Gastrocnemius medialis (tissue), 4 donors: ENCODE measurements around the gene SIM1. TPM values are rescaled to one million over a fixed set of nuclear protein-coding genes. Genes with fewer than 3 reads are reported as not detected.

Experiments
- ATAC-seq, 2 donors: fragments of 150-250 bp; one replicate each; pipeline ENCODE4 v1.9.1; 2016
- DNase-seq, 2 donors: peaks; one replicate each; pipeline ENCODE4 v3.0.0-alpha.2; 2019
- H3K27ac ChIP-seq, 4 donors: fragments of 200-600 bp; sonication (generic); 1 replicate in 1 of 4; 2 replicates in 3 of 4; pipeline ENCODE4 v1.5.1; 2016 to 2018; ENCODE audit warnings: mild to moderate bottlenecking in 2 of 4, moderate library complexity in 1 of 4
- H3K27me3 ChIP-seq, 3 donors: fragments of 200-600 bp; sonication (generic) in 2 of 3; 1 replicate in 1 of 3; 2 replicates in 2 of 3; pipeline versions ENCODE4 v1.5.1 to v1.6.0; 2016 to 2019; ENCODE audit warnings: mild to moderate bottlenecking in 1 of 3, moderate library complexity in 1 of 3
- H3K36me3 ChIP-seq, 2 donors: fragments of 200-600 bp; sonication (generic) in 1 of 2; one replicate each; pipeline ENCODE4 v1.5.1; 2017 to 2018
- H3K4me1 ChIP-seq, 2 donors: fragments of 200-600 bp; sonication (generic) in 1 of 2; one replicate each; pipeline ENCODE4 v1.5.1; 2016 to 2017; ENCODE audit warnings: mild to moderate bottlenecking in 2 of 2
- H3K4me3 ChIP-seq, 4 donors: fragments of 200-600 bp; sonication (generic) in 3 of 4; 1 replicate in 1 of 4; 2 replicates in 3 of 4; pipeline ENCODE4 v1.5.1; 2016 to 2019; ENCODE audit warnings: mild to moderate bottlenecking in 2 of 4
- H3K9me3 ChIP-seq, 3 donors: fragments of 200-600 bp; sonication (generic) in 2 of 3; 1 replicate in 1 of 3; 2 replicates in 2 of 3; pipeline ENCODE4 v1.5.1; 2016 to 2019
- CTCF ChIP-seq, 5 experiments: fragments of 450-650 bp in 3 of 5; fragments of 200-600 bp in 2 of 5; sonication (generic) in 2 of 5; IDR thresholded peaks in 4 of 5; conservative IDR thresholded peaks in 1 of 5; 1 replicate in 4 of 5; 2 replicates in 1 of 5; pipeline ENCODE4 v1.5.1; 2016 to 2019; ENCODE audit warnings: antibody characterized with exemption in 5 of 5, mild to moderate bottlenecking in 3 of 5, moderate library complexity in 3 of 5
- POLR2A ChIP-seq, 2 donors: fragments of 450-650 bp; IDR thresholded peaks; one replicate each; pipeline ENCODE4 v1.6.1; 2017; ENCODE audit warnings: antibody characterized with exemption in 2 of 2, mild to moderate bottlenecking in 2 of 2, moderate library complexity in 2 of 2
- in situ Hi-C, 4 donors: fragments of 200-750 bp; cut with MboI; loops; one replicate each; pipeline versions ENCODE4 v1.15.0 to v1.8.0; 2017; ENCODE audit warnings: low sequenced_read_pairs in 4 of 4
- intact Hi-C: fragments of 100-400 bp; cut with DNase I; formaldehyde crosslinking; loops from one replicate; pipeline ENCODE4 v1.15.1; 2023; ENCODE audit warnings: low total_unique reads
- total RNA-seq, 4 donors: library from RNA; depleted of rRNA; stranded (reverse); fragments of >200 nt; gene quantifications; one replicate each; pipeline versions ENCODE4 v1.1.0 to v1.2.3, GENCODE V29; 2016

SIM1 gene
- total RNA-seq, 4 donors from 2014 or later: 0.19 to 1.8 (median 0.88) TPM

GRCh38 chr6:100349366-100349765 lies 115.4 kb downstream of the SIM1 start:
- Histone ChIP-seq H3K27ac (no peak overlapping the region), H3K36me3 (no peaks in the 10 kb centered on the region), H3K9me3 (no peaks in the 10 kb centered on the region), H3K27me3 (no peaks in the 10 kb centered on the region), H3K4me1 (peaks cover 3 to 16% of the 10 kb centered on the region in 2 donors), H3K4me3 (no peak overlapping the region)
- TF ChIP-seq POLR2A (IDR thresholded peaks at IDR 0.05): no peak
- TF ChIP-seq CTCF (IDR thresholded peaks at IDR 0.05 in 4 of 5, conservative IDR thresholded peaks at IDR 0.05 in 1 of 5): no peak
- intact Hi-C loops: no loop called here
- no peak for ATAC-seq
- DNase-seq: no peak
- in situ Hi-C loops: no loop called here

- in situ Hi-C loops (no loop called here), intact Hi-C loops (no loop called here)
- no peak for ATAC-seq
- Histone ChIP-seq H3K36me3 (no peaks in the 10 kb centered on the region), H3K4me1 (peaks cover 13 to 21% of the 10 kb centered on the region in 2 donors), H3K9me3 (no peaks in the 10 kb centered on the region), H3K4me3 (no peak overlapping the region), H3K27me3 (no peaks in the 10 kb centered on the region), H3K27ac (no peak overlapping the region)
- DNase-seq: no peak
- TF ChIP-seq CTCF (IDR thresholded peaks at IDR 0.05 in 4 of 5, conservative IDR thresholded peaks at IDR 0.05 in 1 of 5): no peak
- no peak for TF ChIP-seq POLR2A (IDR thresholded peaks at IDR 0.05)
These were observed 116.7 kb downstream of the SIM1 start for GRCh38 chr6:100347901-100348550.

- H3K4me1 ChIP-seq: peaks cover 13 to 26% of the 10 kb centered on the region in 2 donors
- H3K27ac ChIP-seq: no peak overlapping the region
- in situ Hi-C loops: no loop called here
These were observed 117.9 kb downstream of the SIM1 start for GRCh38 chr6:100346828-100347227.

GRCh38 chr6:100346203-100346602 lies 118.5 kb downstream of the SIM1 start:
- H3K4me3 ChIP-seq: no peak overlapping the region
- intact Hi-C loops (no loop called here), in situ Hi-C loops (no loop called here)
- TF ChIP-seq CTCF (IDR thresholded peaks at IDR 0.05 in 4 of 5, conservative IDR thresholded peaks at IDR 0.05 in 1 of 5) (no peak), POLR2A (IDR thresholded peaks at IDR 0.05) (no peak)
- no peak overlapping the region for H3K27ac ChIP-seq
- no peaks in the 10 kb centered on the region for H3K9me3 ChIP-seq
- DNase-seq (no peak), ATAC-seq (no peak)
- no peaks in the 10 kb centered on the region for H3K36me3 ChIP-seq
- no peaks in the 10 kb centered on the region for H3K27me3 ChIP-seq
- peaks cover 13 to 26% of the 10 kb centered on the region in 2 donors for H3K4me1 ChIP-seq

More at GRCh38 chr6:100346828-100347227, 117.9 kb downstream of the SIM1 start:
- no peak for TF ChIP-seq POLR2A (IDR thresholded peaks at IDR 0.05)
- TF ChIP-seq CTCF (IDR thresholded peaks at IDR 0.05 in 4 of 5, conservative IDR thresholded peaks at IDR 0.05 in 1 of 5): no peak
- intact Hi-C loops: no loop called here
- Histone ChIP-seq H3K4me3 (no peak overlapping the region), H3K27me3 (no peaks in the 10 kb centered on the region), H3K36me3 (no peaks in the 10 kb centered on the region), H3K9me3 (no peaks in the 10 kb centered on the region)
- DNase-seq (no peak), ATAC-seq (no peak)

- intact Hi-C loops (no loop called here), in situ Hi-C loops (no loop called here)
- Histone ChIP-seq H3K9me3 (no peaks in the 10 kb centered on the region), H3K4me3 (no peak overlapping the region), H3K27ac (no peak overlapping the region), H3K36me3 (no peaks in the 10 kb centered on the region), H3K27me3 (no peaks in the 10 kb centered on the region), H3K4me1 (peaks cover 13 to 26% of the 10 kb centered on the region in 2 donors)
- no peak for ATAC-seq
- DNase-seq: no peak
- TF ChIP-seq CTCF (IDR thresholded peaks at IDR 0.05 in 4 of 5, conservative IDR thresholded peaks at IDR 0.05 in 1 of 5): no peak
- no peak for TF ChIP-seq POLR2A (IDR thresholded peaks at IDR 0.05)
These were observed 120.0 kb downstream of the SIM1 start for GRCh38 chr6:100344761-100345160.
